SKM-1 (cell line): ENCODE results near the gene NRIP2.

ENCODE experiments used
- DNase-seq: peaks from one replicate; lab custom pipeline; 2025; ENCODE audit not compliant: unreplicated experiment; lab: John Stamatoyannopoulos, UW

Gene NRIP2

GRCh38 chr12:2806700-2807099 lies 28.1 kb downstream of the NRIP2 start:
- no peak for DNase-seq

DNA sequence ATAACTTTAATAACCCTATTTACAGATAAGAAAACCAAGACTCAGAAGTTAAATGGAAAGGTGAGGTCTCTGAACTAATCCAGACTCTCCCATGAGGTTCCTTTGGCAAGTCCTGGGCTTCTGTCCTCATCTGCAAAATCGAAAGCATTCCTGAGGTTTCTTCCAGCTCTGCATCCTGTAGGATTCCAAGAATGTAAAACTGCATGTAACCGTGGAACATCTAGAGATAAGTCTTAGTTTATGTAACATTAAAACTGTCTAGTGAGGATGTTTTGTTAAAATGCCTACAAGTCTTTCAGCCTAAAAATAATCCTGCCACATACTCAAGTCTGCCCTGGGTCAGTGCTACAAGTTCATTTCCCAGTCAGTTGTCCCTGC lies 29.7 kb downstream of the NRIP2 start:
- DNase-seq, result no peak

GRCh38 chr12:2804393-2805142 lies 30.3 kb downstream of the NRIP2 start:
- DNase-seq, result no peak

DNA sequence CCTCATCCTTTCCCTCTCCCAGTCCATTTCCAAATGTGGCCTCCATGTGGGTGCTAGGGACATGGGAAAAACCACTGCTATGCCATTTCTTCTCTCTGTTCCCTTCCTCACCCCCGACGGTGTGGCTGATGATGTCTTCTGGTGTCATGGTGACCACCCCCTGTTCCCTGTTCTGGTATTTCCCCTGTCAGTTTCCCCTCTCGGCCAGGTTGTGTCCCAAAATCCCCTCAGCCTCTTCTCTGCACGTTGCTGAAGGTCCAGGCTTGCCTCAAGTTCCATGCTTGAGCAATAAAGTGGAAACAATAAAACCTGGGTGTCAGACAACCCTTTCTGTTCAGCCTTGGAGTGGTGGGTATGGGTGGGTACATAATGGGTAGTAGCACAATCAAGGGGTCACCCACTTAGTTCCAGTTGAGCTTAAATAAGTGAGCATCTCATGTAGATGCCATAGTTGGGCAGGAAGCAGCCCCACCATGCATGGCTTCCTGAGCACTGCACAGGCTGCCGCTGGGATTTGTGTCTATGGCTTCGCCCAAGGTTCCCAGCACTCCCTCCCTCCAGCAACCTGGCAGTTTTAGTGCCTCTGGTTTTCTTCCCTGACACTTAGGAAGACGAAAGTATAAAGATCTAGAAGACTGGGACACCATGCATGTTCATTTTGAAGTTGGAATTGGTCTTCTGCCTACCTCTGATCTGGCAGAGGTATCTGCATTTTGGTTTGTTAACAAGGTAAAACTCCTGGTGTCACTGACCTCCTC lies 31.0 kb downstream of the NRIP2 start:
- no peak for DNase-seq

- DNase-seq, result no peak
Measured at GRCh38 chr12:2801044-2801783, 33.6 kb downstream of the NRIP2 start.

GRCh38 chr12:2800046-2800570 lies 34.7 kb downstream of the NRIP2 start:
- DNase-seq, result no peak

GRCh38 chr12:2797721-2798418 lies 37.0 kb downstream of the NRIP2 start:
- DNase-seq, result no peak

DNA sequence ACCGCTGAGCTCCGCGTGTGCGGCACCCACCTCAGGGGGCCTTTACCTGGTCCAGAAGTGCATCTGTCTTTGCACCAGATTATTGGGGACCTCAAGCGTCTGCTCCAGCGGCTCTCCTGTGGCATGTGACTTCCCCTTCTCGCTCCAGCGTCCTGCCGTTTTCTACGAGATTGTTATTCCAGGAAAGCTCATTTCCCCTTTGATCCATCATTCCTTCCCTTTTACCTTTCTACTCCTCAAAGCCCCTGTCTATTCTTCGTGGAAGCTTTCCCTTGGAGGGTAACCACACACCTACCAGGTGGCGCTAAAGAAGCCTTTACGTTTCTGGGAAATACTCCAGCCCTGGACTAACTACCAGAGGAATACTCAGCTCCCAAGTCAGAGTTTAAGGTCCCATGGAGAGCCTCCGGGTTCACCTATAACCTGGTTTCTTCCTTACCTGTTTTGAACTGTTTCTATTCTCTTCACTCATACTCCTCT lies 38.6 kb downstream of the NRIP2 start:
- DNase-seq, result no peak

DNA sequence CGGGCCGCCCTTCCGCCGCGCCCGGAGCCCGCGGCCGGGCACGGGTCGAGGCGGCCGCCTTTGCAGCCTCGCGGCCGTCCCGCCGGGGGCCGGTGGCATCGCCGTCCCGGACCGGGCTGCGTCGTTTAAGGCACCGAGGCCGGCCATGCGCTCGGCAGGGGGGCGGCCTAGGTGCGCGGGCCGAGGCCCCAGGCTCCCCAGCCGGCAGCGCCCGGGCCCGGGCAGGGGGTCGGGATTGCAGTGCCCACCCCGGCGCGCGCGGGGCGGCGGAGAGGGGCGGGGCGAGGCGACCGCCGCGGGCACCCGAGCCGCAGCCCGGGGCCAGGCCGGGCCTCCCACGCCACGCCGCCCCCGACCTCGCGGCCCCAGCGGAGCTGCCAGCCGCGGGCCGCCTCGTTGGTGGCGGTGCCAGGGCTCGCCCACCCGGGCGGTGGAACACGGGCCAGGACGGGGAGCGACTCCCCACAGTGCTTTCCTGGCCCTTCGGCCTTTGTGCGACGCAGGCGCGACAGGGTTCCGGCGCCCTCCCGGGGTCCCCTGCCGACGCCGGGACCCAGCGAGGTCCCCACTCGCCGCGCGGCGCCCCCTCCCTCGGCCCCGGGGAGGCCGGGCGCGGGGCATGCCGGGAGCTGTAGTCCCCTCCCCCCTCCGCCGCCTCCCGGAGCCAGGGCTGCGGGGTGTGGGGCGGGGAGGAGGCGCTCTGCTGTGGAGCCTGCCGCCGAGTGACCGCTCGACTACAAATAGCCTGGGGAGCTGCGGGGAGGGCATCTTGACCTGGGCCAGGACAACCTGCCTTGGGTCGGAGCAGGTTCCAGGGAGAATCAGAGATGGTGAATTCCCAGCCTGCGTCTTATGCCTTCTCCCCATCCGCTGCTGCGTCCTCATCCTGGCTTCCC lies 39.3 kb downstream of the NRIP2 start:
- DNase-seq, result no peak

DNA sequence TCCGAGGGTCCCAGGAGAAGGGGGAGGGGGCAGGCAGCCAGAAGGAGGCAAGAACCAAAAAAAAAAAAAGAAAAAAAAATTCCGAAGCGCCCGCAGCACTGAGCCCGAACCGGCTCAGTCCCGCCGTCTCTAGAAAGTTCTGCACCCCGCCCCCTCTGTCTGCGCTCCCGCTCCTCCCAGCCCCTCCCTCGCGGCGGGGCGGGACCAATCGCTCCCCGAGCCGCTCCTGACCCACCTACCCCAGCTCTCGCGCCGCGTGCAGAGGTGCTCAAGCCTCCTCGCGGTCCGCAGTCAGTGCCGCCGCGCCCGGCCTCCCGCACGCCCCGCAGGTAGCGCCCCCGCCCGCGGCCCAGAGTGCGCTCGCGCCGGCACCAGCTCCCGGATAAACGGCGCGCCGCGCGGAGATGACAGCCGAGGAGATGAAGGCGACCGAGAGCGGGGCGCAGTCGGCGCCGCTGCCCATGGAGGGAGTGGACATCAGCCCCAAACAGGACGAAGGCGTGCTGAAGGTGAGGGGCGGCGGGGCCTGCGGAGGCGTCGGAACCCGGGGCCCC lies 40.0 kb downstream of the NRIP2 start, which contains the start of gene FKBP4:
Gene FKBP4, plus strand, starts transcription at position 235 of the 554 bp plus-strand sequence. Its CDS starts 170 bp downstream, at position 405.
- no peak for DNase-seq

- no peak for DNase-seq
Measured at GRCh38 chr12:2794191-2794735, 40.6 kb downstream of the NRIP2 start.

GRCh38 chr12:2793561-2793960 lies 41.3 kb downstream of the NRIP2 start:
- no peak for DNase-seq

DNA sequence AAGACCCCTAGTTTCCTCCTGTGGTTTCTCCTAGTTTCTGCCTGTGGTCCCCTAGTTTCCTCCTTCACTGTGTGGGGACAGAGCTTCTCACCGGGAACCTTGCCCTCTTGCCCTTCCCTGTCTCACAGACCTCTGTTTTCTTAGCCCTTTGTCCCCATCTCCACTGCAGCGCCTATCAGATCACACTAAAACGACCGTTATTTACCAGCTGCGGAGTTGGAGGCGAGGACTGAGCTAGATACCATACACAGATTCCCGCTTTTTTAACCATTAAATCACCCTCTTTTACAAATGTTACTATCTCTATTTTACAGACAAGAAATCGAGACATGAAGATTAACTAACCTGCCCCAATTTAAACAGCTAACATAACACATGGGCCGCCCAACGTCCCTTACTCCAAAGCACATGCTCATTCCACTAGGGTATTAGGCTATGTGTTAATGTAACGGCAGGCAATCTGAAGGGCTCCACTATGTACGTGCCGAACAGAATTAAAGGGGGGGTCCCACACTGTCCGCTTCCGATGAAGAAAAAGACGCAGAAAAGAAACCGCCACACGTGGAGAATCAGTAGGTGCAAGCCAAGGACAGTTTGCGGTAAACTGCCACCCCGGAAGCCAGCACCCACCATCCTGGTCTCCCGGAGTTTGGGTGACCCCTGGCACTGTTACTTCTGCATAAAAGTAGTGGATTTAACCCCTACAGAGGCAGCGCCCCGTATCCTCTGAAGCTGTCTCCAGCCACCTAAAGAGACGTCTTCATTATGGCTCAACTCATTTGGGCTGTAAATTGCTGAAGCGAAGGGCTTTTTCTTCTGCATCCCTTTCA lies 41.9 kb downstream of the NRIP2 start:
- no peak for DNase-seq

DNA sequence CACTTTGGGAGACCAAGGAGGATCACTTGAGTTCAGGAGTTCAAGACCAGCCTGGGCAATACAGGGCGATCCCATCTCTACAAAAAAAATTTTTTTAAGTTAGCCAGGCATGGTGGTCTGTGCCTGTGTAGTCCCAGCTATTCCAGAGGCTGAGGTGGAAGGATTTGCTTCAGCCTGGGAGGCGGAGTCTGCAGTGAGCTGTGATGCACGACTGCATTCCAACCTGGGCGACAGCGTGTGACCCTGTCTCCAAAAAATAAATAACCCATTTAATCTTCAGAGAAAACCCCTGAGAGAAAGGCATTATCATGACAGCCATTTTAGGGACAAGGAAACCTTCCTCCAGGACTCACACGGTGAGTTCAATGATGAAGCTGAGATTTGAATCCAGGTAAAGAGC lies 43.7 kb downstream of the NRIP2 start:
- no peak for DNase-seq

- DNase-seq, result no peak
Measured at GRCh38 chr12:2785017-2785416, 49.8 kb downstream of the NRIP2 start.

DNA sequence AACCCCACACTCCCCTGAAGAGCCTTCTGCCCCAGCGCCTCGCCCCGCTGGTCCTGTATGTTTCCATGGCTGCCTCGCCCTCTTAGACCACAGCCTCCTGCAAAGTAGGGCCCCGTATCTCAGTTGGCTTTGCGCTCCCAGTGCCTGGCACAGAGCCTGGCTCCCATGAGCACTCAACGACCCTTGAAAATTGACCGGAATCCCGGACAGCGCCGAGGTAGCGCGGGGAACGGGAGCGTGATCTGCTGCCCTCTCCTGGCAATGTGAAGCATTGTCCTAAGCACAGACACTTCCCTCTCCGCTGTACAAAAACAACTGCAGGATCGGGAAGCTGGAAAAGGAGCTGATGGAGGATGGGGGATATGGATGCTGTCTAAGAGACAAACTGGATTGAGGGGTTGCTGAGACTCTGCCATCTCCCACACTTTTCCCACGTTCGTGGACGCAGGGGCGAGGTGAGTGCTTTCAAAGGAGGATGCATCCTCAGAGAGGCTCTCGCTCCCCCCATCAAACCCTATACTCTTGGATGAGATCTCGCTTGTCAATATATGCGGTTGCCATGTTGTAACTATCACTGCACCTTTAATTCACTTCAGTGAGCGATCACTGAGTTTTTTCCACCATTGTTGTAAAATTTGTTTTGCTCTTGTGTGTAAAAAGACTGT lies 50.8 kb downstream of the NRIP2 start:
- DNase-seq, result no peak

DNA sequence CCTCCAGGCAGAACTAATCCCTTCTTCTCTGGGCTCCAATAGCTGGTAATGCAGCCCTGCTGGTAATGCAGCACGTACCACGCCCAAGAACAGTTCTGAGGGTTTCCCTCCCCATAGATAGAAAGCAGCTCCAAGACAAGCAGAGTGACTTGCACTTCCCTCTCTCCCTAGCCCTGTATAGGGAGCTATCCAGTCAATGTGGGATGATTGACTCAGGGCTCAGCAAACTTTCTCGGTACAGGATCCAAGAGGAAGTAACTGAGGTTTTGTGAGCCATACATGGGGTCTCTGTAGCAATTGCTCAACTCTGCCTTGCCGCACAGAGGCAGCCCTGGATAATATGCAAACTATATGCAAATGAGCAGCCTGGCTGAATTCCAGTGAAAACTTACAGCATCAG lies 55.6 kb downstream of the NRIP2 start:
- DNase-seq, result no peak
